CD14-positive monocyte (primary cell): ENCODE data around the gene LBP. TPM values are rescaled to one million over a fixed set of nuclear protein-coding genes. Genes with fewer than 3 reads are reported as not detected.
A peak's percentile ranks its signal among the peaks of the same experiment; 100 is the strongest.

Experiments used
- DNase-seq, 3 donors: peaks; one replicate each; pipeline ENCODE4 v3.0.0-alpha.2; 2011 to 2022
- H2AFZ ChIP-seq: 2 replicates; pipeline ENCODE4 v1.6.0; 2012; ENCODE audit warnings: mild to moderate bottlenecking, low read depth, low read length, inconsistent platforms; ENCODE audit not compliant: insufficient read depth, poor library complexity, severe bottlenecking
- H3K27ac ChIP-seq, 2 donors: 1 replicate in 1 of 2; 2 replicates in 1 of 2; pipeline ENCODE4 v1.5.1; 2012 to 2013; ENCODE audit warnings: low read length in 2 of 2, control low read depth in 1 of 2, inconsistent platforms in 1 of 2, low read depth in 1 of 2, mild to moderate bottlenecking in 1 of 2
- H3K27me3 ChIP-seq, 2 donors: one replicate each; pipeline versions ENCODE4 v1.6.0 to v1.6.1; 2011 to 2013; ENCODE audit warnings: low read length in 2 of 2; ENCODE audit not compliant: control insufficient read depth in 2 of 2, insufficient read depth in 2 of 2
- H3K36me3 ChIP-seq, 2 donors: replicated peaks in 1 of 2; 1 replicate in 1 of 2; 2 replicates in 1 of 2; pipeline versions ENCODE4 v1.5.1 to v1.6.1; 2012 to 2013; ENCODE audit warnings: low read length in 2 of 2, control low read depth in 1 of 2, inconsistent platforms in 1 of 2, mild to moderate bottlenecking in 1 of 2; ENCODE audit not compliant: insufficient read depth in 2 of 2, control insufficient read depth in 1 of 2
- H3K4me1 ChIP-seq, 2 donors: 1 replicate in 1 of 2; 2 replicates in 1 of 2; pipeline versions ENCODE4 v1.5.1 to v1.6.1; 2012 to 2013; ENCODE audit warnings: low read length in 2 of 2, control low read depth in 1 of 2, inconsistent platforms in 1 of 2, mild to moderate bottlenecking in 1 of 2, moderate library complexity in 1 of 2; ENCODE audit not compliant: insufficient read depth in 2 of 2, control insufficient read depth in 1 of 2
- H3K4me2 ChIP-seq: replicated peaks from 2 replicates; pipeline ENCODE3; 2012; ENCODE audit warnings: low read length, moderate library complexity, mild to moderate bottlenecking; ENCODE audit not compliant: poor library complexity, severe bottlenecking; ENCODE audit errors: extremely low read depth
- H3K4me3 ChIP-seq, 3 experiments: fragments of 200-600 bp in 1 of 3; sonication (generic) in 1 of 3; replicated peaks in 1 of 3; 1 replicate in 2 of 3; 2 replicates in 1 of 3; pipeline ENCODE4 v1.5.1; 2011 to 2013; ENCODE audit warnings: low read length in 3 of 3, mild to moderate bottlenecking in 3 of 3, control low read depth in 2 of 3, low read depth in 2 of 3, inconsistent platforms in 1 of 3, moderate library complexity in 1 of 3
- H3K79me2 ChIP-seq: 2 replicates; pipeline ENCODE4 v1.6.0; 2012; ENCODE audit warnings: mild to moderate bottlenecking, control low read depth, inconsistent platforms, low read length, moderate library complexity; ENCODE audit not compliant: insufficient read depth
- H3K9ac ChIP-seq: 2 replicates; pipeline ENCODE4 v1.6.0; 2017; ENCODE audit warnings: low read length, mild to moderate bottlenecking; ENCODE audit not compliant: insufficient read depth, poor library complexity, severe bottlenecking
- H3K9me3 ChIP-seq, 2 donors: replicated peaks in 1 of 2; 1 replicate in 1 of 2; 2 replicates in 1 of 2; pipeline versions ENCODE4 v1.5.1 to v1.6.1; 2012 to 2013; ENCODE audit warnings: low read length in 2 of 2, control low read depth in 1 of 2; ENCODE audit not compliant: control insufficient read depth in 1 of 2, insufficient read depth in 1 of 2
- H4K20me1 ChIP-seq: 2 replicates; pipeline ENCODE4 v1.6.0; 2012; ENCODE audit warnings: mild to moderate bottlenecking, low read length, control low read depth, moderate library complexity; ENCODE audit not compliant: insufficient read depth
- H3K27ac Mint-ChIP-seq, 7 donors: one replicate each; pipeline ENCODE4 v1.8.0; 2020; ENCODE audit warnings: mild to moderate bottlenecking in 7 of 7, mixed read lengths in 7 of 7, moderate library complexity in 6 of 7, inconsistent platforms in 2 of 7
- H3K27me3 Mint-ChIP-seq, 3 donors: one replicate each; pipeline ENCODE4 v1.8.0; 2021 to 2022; ENCODE audit warnings: low read depth in 3 of 3, mild to moderate bottlenecking in 3 of 3, mixed read lengths in 3 of 3, moderate library complexity in 3 of 3, inconsistent platforms in 1 of 3
- H3K36me3 Mint-ChIP-seq, 2 donors: one replicate each; pipeline ENCODE4 v1.8.0; 2020; ENCODE audit warnings: mixed read lengths in 2 of 2, inconsistent platforms in 1 of 2, mild to moderate bottlenecking in 1 of 2
- H3K4me1 Mint-ChIP-seq: one replicate; pipeline ENCODE4 v1.8.0; 2020; ENCODE audit warnings: mild to moderate bottlenecking, mixed read lengths
- H3K4me3 Mint-ChIP-seq, 2 donors: one replicate each; pipeline ENCODE4 v1.8.0; 2020; ENCODE audit warnings: mild to moderate bottlenecking in 2 of 2, mixed read lengths in 2 of 2, moderate library complexity in 1 of 2
- H3K9me3 Mint-ChIP-seq, 7 donors: one replicate each; pipeline ENCODE4 v1.8.0; 2020 to 2022; ENCODE audit warnings: mixed read lengths in 7 of 7, mild to moderate bottlenecking in 6 of 7, moderate library complexity in 6 of 7, inconsistent platforms in 2 of 7
- CTCF ChIP-seq: fragments of 200-600 bp; IDR thresholded peaks from one replicate; pipeline ENCODE4 v1.8.0; 2022; ENCODE audit warnings: antibody characterized with exemption, mild to moderate bottlenecking
- WGBS: methylation state at CpG from one replicate; pipeline ENCODE4 v1.1.5; 2013; ENCODE audit warnings: missing lambda C conversion rate; ENCODE audit not compliant: insufficient coverage; 5-methylcytosine and 5-hydroxymethylcytosine counted together
- intact Hi-C, 2 donors: fragments of 100-400 bp; cut with micrococcal nuclease; formaldehyde crosslinking; loops; one replicate each; pipeline versions ENCODE4 v1.15.0 to v1.15.1; 2023
- polyA plus RNA-seq, 3 donors: library from polyadenylated mRNA; depleted of rRNA in 1 of 3; unstranded in 2 of 3; stranded (reverse) in 1 of 3; fragments of 300-500 nt in 2 of 3; fragments of >200 nt in 1 of 3; fragmentation: Illumina TruSeq in 2 of 3; gene quantifications; 1 replicate in 2 of 3; 2 replicates in 1 of 3; pipeline ENCODE4 v1.2.3, GENCODE V29; 2012 to 2021

LBP gene
- polyA plus RNA-seq, 3 donors = not detected

GRCh38 chr20:38334016-38334415, 12.3 kb upstream of the LBP start:
- no peaks in the 10 kb centered on the region for H3K4me1 Mint-ChIP-seq
- H3K9me3 Mint-ChIP-seq = peaks cover 12 to 21% (median 17%) of the 10 kb centered on the region in 7 donors
- no peak overlapping the region for H2AFZ ChIP-seq
- peaks cover 18 to 35% (median 30%) of the 10 kb centered on the region in 3 donors for H3K27me3 Mint-ChIP-seq
- H3K36me3 ChIP-seq = no peaks in the 10 kb centered on the region
- WGBS = no CpG with 5 or more reads among the region's 8 CpGs
- peaks cover 0 to 17% of the 10 kb centered on the region in 2 donors for H3K27me3 ChIP-seq
- H3K9ac ChIP-seq = no peak overlapping the region
- no peak overlapping the region for H3K27ac Mint-ChIP-seq
- H3K27ac ChIP-seq = no peak overlapping the region
- no peaks in the 10 kb centered on the region for H3K79me2 ChIP-seq
- no peak for TF ChIP-seq CTCF
- no peak overlapping the region for H3K4me3 ChIP-seq
- intact Hi-C loops = no loop called here
- H3K36me3 Mint-ChIP-seq = peaks cover 8 to 18% of the 10 kb centered on the region in 2 donors
- H3K4me2 ChIP-seq = no peak overlapping the region
- DNase-seq = no peak
- peaks cover 9 to 13% of the 10 kb centered on the region in 2 donors for H3K9me3 ChIP-seq
- H3K4me1 ChIP-seq = no peaks in the 10 kb centered on the region
- no peaks in the 10 kb centered on the region for H4K20me1 ChIP-seq
- H3K4me3 Mint-ChIP-seq = no peak overlapping the region

GRCh38 chr20:38336726-38337125, 9.6 kb upstream of the LBP start:
- Histone ChIP-seq H3K27ac (no peak overlapping the region), H3K36me3 (no peaks in the 10 kb centered on the region), H3K27me3 (peaks cover 0 to 17% of the 10 kb centered on the region in 2 donors), H3K4me3 (no peak overlapping the region), H3K4me2 (no peak overlapping the region), H4K20me1 (no peaks in the 10 kb centered on the region), H2AFZ (no peak overlapping the region), H3K9ac (no peak overlapping the region), H3K9me3 (peaks cover 9 to 13% of the 10 kb centered on the region in 2 donors), H3K79me2 (no peaks in the 10 kb centered on the region), H3K4me1 (no peaks in the 10 kb centered on the region)
- no peak for DNase-seq
- peaks cover 12 to 21% (median 17%) of the 10 kb centered on the region in 7 donors for H3K9me3 Mint-ChIP-seq
- no peak for TF ChIP-seq CTCF
- peaks cover 18 to 38% (median 27%) of the 10 kb centered on the region in 3 donors for H3K27me3 Mint-ChIP-seq
- peak overlapping the region in 1 of 2 donors; percentile 4 for H3K4me3 Mint-ChIP-seq
- intact Hi-C loops = no loop called here
- peaks cover 8 to 13% of the 10 kb centered on the region in 2 donors for H3K36me3 Mint-ChIP-seq
- H3K27ac Mint-ChIP-seq = no peak overlapping the region
- no peaks in the 10 kb centered on the region for H3K4me1 Mint-ChIP-seq
- WGBS = 67% methylated on average over 1 of the region's 7 CpGs
